C4-2B (cell line): ENCODE data around the gene SLC25A28.

ENCODE experiments used
- ZFX ChIP-seq: fragments of 450-650 bp; IDR thresholded peaks from 2 replicates; pipeline ENCODE4 v1.6.1; 2017
- TF ChIP-seq, protein P1 (sequence below): fragments of 450-650 bp; conservative IDR thresholded peaks from 2 replicates; pipeline ENCODE4 v1.5.1; 2017; ENCODE audit warnings: mild to moderate bottlenecking

DNA sequence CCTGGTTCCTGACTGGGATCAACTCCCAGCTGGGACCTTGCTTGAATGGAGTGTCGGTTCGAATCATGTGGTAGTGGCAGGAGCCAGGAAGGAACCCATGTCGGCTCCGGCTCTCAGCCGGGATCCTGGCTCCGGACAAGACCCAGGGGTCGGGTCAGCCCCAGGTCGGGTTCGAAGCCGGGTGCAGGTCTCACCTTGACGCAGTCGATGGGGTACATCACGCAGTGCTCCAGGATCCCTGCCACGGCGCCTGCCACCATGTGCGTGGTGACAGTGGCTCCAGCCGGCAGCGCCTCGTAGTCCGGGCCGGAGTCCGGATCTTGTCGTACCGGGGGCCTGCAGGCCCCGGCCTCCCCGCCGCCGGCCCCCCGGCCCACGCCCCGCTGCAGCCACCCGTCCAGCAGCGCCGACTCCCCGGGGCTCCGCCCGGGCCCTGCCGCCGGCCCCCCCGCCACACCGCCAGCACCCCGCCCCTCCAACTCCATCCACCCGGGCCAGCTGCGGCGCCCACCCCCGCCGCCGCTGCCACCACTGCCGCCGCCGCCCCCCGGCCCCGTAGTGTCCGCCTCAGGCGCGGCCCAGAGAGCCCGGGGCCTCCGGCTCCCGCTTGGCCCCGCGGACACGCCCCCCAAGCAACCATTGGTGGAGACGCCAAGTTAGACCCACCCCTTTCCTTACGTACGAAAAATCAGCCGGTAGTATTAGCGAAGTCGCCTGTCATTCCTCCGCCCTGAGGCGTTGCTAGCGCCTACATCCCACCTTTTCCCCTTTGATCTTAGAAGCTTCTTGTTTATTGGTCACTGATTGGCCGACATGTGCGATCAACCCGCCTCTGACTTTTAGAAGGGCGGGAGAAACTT is at the start of gene SLC25A28:
- TF ChIP-seq, protein P1, sequence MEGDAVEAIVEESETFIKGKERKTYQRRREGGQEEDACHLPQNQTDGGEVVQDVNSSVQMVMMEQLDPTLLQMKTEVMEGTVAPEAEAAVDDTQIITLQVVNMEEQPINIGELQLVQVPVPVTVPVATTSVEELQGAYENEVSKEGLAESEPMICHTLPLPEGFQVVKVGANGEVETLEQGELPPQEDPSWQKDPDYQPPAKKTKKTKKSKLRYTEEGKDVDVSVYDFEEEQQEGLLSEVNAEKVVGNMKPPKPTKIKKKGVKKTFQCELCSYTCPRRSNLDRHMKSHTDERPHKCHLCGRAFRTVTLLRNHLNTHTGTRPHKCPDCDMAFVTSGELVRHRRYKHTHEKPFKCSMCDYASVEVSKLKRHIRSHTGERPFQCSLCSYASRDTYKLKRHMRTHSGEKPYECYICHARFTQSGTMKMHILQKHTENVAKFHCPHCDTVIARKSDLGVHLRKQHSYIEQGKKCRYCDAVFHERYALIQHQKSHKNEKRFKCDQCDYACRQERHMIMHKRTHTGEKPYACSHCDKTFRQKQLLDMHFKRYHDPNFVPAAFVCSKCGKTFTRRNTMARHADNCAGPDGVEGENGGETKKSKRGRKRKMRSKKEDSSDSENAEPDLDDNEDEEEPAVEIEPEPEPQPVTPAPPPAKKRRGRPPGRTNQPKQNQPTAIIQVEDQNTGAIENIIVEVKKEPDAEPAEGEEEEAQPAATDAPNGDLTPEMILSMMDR: no peak
- TF ChIP-seq ZFX: peak; percentile 27; the same call in 1 of the 2 replicates
